HG03159 (cell line): Measurements from ENCODE around the gene FIG4.
A peak's percentile ranks its signal among the peaks of the same experiment; 100 is the strongest.
"Not testable (repeated sequence)": the region's sequence is repeated elsewhere in the genome, so short reads cannot be mapped to it uniquely, and the experiment has no call there.

Experiments used
- ATAC-seq: cut with Tn5 transposase; IDR thresholded peaks from one replicate; pipeline ENCODE4 v1.9.1; 2021; ENCODE audit warnings: mild to moderate bottlenecking, moderate library complexity; ENCODE audit not compliant: unreplicated experiment

FIG4 gene

DNA sequence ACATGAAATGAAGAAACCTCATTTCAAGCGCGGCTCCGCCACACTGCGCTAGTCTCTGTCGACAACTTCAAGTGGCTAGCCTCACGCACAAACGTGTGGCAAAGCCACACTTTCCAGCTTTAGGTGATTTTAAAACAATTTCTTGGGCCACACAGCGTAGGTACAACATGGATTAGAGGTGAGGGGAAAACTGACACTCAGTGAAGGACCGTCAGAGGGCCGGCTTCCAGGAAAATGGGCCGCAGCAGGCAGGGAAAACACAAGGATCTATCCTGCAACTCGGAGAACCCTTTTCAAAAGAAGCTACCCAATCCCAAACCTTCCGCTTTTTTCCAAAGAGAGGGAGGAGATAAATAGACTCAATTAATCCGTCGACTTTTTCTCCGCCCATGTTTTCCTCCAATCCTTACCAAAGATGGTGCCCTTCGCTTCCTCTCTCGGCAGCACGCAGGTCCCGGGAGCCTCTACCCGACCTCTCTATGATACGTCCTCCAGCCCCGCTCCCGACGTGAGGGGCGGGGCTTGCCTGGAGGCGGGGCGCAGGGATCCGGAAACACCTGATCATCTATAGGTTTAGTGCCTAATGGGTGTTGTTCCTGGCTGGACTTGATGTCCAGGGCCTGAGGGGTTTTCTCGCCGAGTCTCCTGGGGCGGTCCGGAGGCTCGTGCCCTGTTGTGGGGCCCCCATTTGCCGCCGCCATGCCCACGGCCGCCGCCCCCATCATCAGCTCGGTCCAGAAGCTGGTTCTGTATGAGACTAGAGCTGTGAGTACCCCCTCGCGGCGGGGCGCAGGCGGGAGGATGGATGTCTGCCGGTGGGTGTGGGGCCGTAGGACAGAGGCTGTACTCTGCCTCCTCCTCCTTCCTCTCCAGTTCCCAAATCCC, at the start of gene FIG4, which contains the start of gene AK9:
Gene FIG4 (plus strand): TSS at position 560 of the 885 bp plus-strand sequence. CDS start 140 bp downstream, at position 700.
Gene AK9 (minus strand): TSS at position 466 of the 885 bp plus-strand sequence. CDS start 15,457 bp downstream, outside the sequence.
- peak; percentile 91 for ATAC-seq

DNA sequence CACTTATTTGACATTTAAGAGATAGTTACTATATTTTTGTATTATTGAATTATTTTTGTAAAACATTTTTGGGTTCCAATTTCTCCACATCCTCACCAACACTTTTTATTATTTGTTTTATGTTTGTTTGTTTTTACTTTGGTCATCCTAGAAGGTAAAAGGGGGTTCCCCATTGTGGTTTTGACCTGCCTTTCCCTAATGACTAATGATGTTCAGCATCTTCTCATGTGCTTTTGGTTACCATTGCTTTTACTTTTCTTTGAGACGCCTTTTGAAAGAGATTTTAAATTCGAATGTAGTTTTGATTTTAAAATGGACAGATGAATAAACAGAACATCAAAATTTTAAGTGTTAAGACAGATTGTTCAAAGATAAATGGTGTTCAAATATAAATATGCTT, 47.0 kb upstream of the FIG4 start:
- no peak for ATAC-seq

DNA sequence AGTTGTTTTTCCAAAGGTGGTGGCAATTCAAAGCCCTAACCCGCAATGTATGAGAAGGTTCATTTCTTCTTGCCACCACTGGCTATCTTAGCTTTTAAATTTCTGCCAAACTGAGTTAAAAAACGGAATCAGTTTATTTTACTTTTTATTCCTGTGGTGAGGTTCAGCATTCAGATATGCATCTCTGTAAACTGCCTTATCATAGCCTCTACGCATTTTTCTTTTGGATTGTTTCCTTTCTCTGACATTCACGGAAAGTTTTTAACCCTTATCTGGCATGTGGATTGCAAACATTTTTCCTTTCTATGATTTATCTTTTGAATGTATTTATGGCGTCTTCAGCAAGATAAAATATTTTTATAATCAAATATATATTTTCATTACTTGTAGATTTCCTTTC, 37.8 kb upstream of the FIG4 start:
- no peak for ATAC-seq

- ATAC-seq: no peak
Measured at GRCh38 chr6:109655761-109656262, 35.3 kb upstream of the FIG4 start.

DNA sequence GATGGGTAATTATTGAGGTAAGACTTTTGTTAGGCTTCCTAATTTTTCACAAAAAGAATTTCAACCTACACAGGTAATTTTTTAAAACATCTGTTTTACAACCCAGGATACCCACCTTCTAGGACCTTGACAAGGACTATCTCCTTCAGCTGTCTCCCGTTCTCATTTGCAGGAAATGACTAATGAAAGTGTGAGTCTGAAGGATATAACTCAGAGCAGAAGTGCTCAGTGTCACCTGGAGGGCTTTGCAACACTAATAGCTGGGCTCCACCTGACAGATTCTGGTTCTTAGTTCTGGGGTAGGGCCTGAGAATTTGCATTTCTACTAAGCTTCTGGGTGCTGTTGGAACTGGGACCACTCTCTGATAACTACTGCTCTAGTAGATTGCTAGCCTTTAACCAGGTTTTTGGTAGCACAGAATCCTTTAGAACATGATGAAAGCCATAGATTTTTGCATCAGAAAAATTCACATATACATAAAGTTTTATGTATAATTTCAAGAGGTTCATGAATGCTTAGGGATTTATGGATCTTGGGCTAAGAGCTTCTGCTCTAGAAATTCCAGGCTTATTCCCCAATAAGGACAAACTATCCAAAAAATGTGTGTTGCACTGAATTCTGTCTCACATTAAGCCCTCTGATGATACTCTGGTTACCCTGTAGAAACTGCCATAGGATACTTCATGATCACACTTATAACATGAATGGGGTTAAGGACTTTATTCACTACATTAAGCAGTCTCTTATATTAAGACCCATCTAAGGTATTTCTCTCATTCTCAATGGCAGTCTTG, 30.4 kb upstream of the FIG4 start:
- ATAC-seq: no peak

DNA sequence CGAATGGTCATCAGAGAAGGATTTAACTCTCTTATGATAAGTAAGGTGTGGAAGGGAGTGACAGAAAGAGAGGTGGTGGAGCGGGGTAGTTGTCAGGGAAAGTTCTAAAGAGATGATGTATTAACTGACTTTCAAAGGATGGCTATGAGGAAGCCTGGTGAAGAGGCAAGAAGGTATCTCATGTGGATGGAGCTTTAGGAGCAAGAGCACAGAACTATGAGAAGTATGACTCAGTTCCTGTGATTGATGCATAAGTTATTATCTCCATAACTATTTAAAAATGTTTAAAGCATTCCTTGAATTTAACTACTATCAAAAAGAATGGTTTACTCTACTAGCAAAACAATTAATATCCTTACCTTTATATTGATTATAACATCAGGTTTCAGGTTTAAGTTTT, 28.9 kb upstream of the FIG4 start:
- ATAC-seq: no peak

DNA sequence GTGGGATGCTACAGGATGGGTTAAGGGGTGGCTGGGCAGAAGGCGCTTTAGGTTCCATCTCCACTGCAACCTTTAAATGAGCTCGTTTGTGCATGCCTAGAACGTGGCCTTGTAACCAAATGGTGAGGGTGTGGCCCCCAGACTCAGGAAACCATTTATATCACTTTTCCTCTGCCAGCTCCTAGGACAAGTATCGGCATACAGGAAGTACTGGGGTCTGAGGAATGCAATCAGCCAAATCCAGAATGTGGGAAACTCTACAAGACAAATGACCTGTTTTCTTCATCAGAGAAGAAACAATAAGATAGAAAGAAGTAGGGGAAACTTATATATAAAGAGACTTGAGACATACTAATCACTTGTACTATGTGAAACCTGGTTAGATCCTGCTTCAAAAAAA, 21.3 kb upstream of the FIG4 start:
- ATAC-seq: no peak

- ATAC-seq: no peak
Measured at GRCh38 chr6:109671733-109672132, 19.4 kb upstream of the FIG4 start.

DNA sequence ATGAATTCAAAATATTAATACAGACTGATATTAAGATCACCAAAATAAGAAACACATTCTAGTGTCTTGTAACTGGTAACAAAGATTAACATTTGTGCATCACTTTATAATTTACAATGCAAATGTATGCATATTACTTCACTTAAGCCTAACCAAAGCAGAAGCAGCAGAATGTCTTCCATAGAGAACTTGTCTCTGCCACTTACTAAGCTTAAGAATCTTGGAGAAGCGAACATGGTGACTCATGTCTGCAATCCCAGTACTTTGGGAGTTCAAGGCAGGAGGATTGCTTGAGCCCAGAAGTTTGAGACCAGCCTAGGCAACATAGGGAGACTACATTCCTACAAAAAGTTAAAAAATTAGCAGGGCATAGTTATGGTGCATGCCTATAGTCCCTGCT, 18.9 kb upstream of the FIG4 start:
- no peak for ATAC-seq

DNA sequence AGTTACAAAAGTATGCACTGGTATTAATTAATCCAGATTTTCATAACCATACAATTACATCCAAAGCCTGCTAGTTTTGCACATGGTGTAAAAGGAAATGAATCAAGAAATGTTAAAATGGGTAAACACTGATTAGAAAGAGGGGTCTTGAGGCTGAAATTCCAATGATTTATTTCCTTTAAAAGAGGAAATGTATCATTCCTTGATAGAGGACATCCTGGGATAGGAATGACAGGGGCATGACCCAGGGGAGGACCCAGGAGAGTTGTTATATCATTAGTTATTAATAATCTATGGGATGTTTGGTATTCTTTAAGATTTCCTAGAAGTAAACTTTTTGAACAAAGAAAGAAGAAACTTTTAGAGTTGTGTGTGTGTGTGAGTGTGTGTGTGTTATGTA, 18.3 kb upstream of the FIG4 start:
- ATAC-seq: no peak

GRCh38 chr6:109676724-109677123, 14.4 kb upstream of the FIG4 start:
- ATAC-seq: no peak

DNA sequence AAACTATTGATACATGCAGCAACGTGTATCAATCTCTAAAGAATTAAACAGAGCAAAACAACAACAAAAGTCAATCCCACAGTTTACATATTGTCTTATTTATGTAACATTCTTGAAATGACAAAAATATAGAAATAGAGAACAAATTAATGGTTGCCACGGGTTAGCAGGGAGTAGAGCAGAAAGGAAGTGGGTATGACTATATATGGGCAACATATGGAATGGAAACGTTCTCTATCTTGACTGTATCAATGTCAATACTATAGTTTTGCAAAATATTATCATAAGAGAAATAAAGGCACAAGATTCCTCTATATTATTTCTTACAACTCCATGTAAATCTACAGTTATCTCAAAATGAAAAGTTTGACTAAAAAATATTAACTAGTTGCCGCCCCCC, 12.9 kb upstream of the FIG4 start:
- no peak for ATAC-seq

GRCh38 chr6:109678661-109679505, 12.2 kb upstream of the FIG4 start:
- ATAC-seq: not testable (repeated sequence)

DNA sequence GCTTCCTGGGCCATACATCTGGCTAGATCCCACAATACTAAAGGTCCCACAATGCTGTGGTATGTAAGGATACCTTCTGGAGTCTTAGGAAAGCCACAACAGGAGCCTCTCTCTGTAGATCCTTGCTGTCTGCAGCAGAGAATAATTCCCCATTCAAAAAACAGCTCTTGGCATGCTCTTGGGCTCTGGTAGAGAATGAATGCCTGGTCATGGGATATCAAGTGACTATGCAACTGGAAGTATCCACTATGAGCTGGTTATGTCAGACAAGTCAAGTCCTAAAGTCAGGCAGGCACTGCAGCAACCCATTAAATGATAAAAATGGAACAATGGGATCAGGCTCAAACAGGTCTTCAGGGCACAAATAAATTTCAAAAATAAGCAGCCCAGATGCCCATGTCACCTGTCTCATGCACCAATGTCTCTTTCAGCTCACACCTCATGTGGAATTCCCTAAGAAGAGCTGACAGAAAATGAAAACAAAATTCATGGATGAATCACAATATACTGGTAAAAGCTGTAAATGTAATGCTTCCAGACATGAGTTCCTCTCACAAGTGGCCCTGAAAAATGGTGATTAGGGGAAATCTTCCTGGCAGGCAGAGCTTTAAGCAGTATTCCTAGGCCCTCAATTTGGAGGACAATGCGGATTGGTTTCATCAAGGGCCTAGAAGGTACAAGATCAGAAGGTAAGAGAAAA, 4.4 kb upstream of the FIG4 start:
- ATAC-seq: no peak

DNA sequence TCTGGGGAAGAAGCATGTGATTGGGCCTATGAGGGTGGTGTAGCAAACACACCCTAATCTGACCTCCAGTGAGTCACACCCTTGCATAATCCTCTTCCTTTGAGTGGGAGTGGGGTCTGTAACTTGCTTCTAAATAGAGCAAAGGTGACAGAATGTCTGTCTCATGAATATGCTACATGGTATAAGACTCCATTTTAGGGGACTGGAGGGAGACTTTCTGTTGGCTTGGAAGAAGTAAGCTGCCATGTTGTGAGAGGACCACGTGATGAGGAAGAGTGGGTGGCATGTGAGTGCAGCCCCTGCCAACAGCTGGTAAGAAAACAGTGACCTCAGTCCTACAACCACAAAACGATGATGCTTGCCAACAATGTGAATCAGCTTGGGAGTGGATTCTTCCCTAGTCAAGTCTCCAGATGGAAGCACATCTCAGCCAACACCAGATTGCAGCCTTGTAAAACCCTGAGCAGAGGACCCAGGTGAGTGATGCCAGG, 3.8 kb upstream of the FIG4 start:
- no peak for ATAC-seq

GRCh38 chr6:109690373-109690736, 741 bp upstream of the FIG4 start:
- peak; percentile 57 for ATAC-seq

GRCh38 chr6:109693111-109693510, 2.0 kb downstream of the FIG4 start:
- peak; percentile 33 for ATAC-seq

DNA sequence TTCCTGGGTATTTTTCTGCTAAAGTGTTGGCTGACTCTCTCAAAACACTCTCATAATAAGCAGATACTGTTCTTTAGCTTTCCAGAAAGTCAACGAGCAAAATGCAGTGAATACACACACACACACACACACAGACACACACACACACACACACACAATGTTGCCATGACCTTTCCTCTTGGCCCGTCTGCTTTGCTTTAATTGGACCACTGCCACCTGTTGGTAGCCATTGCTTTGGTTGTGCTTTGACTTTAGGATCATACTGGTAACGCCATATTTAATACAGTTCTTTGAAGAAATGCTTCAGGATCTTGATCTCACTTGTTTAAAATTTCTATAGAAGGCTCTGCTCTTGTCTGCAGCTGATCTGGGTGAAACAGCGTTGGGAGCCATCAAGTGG, 4.4 kb downstream of the FIG4 start:
- no peak for ATAC-seq

GRCh38 chr6:109696355-109696754, 5.3 kb downstream of the FIG4 start:
- ATAC-seq: no peak

DNA sequence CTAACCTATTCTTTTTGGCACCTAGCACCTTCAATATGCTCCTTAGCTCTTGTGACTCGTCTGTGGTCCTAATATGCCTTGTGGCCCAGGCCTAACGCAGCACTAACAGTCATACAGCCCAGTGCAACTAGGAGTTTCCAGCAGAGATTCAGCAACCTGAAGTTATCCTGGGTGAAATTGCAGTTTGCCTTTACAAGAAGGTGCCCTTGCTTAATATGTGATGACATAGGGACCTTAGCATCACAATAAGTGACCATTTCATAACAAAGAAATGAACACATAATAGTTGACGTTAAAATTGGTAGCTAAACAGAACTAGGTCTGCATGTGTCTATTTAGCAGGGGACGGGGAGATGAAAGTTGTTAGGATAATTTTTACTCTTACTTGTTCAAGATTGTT, 10.1 kb downstream of the FIG4 start:
- no peak for ATAC-seq
